ENCODE measurements around the gene CCNL1.
"Not testable (repeated sequence)": the region's sequence is repeated elsewhere in the genome, so short reads cannot be mapped to it uniquely, and the experiment has no call there.

The CCNL1 gene

DNA sequence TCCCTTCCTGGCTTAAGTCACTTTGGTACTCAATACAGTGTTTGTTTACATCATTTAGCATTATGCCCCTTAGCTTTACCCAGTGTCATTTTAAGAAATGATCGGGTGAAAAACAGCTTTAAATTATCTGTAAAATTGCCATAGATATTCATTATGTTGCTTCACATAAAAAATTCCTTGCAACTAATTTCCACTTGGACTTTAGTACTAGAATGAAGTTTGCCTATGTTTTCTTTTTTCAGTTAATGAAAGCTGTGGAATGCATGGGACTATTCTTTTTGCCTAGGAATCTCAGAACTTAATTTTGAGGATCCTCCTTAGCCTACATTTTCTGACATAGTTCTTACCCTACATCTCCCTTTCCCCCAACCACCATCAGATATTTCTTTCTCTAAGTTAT, 38.4 kb downstream of the CCNL1 start:
- DNase-seq: no peak

DNA sequence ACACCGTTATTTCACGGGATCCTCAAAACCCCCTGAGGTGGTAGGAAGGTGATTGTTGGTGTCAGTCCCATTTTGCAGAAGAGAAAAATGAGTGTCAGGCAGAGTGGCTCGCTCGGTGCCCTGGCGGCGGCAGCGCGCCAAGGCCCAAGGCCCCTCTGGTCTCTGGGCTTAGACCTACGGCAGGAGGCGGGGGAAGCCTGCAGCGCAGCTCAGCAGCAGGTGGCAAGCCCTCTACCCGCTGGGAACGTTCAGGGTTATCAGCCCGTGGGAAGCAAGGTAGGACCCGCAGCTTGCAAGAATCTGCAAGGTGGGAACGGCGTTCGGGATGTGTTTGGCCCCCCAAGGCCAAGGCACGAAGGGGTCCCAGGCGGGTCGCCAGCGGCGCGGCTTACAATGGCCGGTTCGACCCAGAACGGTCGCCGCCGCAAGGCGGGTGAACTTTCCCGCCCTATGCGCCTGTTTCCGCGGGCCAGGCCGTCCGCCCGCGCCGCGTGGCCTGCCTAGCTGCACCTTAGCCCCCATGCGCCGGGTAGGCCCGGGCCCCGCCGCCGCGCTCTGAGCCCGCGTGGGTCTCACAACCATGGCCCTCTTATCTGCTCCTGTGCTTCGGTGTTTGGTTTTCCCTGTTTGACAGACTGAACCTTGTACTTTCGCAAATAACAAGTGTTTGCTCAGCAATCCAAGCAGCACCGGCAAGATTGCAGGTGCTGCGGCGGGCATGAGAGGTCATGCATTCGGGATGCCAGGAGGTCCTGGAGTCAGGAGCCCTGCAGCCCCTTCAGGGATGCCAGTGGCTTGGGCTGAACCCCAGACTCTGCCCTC, 39.7 kb downstream of the CCNL1 start:
- DNase-seq: no peak

DNA sequence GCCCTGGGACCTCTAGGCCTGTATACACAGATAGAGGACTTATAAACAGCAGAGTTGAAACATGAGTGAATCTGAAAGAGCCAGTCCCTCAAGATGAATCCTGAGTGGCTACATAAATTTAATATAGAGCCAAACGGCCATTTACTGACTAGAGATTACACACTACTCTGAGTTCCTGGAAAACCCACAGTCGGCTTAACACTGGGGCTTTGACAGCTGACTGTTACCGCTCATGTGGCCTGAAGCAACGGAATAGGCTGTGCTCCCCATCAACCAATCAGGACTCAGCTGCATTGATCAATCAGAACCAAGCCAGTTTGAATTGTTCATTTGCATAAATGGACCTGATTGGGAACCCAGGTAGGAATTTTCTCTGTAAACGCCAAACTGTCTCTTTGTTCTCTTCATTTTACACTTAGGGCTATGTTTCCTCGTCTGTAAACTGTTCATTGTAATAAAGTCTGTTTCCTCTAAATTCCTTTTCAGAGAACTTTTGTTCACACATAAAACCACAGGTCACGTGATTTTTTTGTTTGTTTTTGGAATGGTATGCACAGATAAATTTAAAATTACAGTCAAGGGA, 40.5 kb downstream of the CCNL1 start:
- DNase-seq: peak; percentile 23

DNA sequence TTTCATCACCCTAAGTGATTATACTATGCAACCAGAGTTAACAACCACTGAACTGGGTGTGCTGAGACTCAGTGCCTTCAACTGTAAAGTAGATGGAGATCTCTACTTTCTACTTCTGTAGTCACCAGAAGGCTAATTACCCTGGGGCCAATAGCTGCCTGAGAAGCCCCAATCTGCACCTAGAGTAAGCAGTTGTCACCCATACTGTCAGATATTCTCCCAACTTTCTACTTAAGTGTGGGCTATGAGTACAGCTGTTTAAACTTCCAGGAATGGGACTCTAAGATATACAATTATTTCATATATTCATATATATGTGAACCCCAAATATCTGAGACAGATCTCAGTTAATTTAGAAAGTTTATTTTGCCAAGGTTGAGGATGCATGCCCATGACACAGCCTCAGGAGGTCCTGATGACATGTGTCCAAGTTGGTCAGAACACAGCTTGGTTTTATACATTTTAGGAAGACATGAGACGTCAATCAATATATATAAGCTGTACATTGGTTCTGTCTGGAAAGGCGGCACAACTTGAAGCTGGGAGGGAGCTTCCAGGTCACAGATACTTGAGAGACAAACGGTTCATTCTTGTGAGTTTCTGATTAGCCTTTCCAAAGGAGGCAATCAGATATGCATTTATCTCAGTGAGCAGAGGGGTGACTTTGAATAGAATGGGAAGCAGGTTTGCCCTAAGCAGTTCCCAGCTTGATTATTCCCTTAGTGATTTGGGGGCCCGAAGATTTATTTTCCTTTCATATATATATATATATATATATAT, 41.9 kb downstream of the CCNL1 start:
- no peak for DNase-seq

DNA sequence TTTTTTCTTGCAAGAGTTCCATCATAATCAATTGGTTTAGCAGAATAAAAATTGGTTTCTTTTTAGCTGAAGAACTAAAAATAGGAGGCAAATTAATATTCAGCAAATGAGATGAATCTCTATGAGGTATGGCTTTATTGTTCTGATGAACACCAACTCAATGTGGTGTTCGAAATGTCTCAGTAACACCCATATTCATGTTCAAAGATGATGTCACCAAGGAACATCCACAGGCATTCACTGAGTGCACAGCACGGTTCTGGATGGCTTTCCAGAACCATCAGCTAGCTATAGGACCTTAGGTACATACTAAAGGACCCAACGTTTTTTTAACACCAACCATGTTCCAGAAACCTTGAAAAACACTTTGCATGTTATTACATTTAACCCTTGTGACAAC, 42.7 kb downstream of the CCNL1 start:
- DNase-seq: no peak

DNA sequence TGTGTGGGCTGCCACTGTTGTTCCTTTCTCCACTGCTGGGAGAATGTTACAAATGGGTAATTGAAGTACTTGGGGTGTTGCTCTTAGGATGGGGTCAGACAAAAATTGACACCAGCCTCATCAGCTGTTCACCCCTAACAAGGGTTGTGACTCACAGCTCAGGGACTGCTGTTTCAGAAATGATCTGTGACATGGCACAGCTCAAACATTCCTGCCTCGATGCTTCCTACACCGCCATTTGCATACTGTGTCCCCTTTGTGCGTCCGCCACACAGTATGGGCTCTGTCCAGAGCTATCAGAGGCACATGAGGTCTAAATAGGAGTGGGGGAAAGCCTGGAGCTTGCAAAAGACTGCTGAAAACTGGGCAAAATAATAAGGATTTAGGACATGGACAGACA, 43.9 kb downstream of the CCNL1 start:
- no peak for DNase-seq

DNA sequence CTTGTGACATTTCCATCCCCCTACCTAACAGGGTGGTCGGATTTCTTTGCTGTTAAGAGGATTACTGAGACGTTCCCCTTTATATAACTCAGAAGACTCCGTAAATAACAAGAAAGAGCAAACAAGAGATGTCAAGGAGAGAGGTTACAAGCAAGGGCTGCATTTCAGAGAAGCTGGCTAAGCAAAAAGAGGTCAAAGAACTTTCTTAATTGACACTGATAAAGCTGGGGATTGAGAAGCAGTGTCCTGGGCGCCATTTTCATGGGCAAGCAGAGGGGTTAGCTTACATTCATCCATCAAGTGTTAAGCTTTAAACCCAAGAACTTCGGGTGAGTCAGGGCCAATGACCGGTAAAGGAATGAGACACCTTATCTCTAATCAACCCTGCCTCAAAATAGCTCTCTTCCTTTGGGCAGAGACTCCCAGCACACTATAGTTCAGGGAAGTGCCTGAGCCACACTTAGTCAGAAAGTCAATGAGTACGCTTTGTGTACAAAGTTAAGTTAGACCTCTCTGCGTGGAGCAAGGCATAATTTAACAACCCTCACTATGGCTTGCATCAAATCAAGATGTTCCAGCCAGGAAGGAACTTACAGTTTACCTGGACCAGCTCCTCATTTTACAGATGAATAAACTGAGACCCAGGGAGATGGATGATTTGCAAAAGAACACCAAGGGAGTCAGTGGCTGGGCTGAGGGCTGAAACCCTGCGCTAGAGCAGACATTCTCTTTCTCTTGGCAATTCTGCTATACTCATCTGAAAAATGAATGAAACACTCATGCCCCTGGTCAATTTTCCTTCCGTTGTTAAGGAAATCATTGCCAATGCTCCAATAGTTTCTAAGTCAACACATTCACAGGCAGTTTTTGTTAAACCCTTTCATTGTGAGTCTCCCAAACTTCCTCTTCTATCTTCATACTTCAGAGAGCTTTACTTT, 44.6 kb downstream of the CCNL1 start:
- DNase-seq: no peak

DNA sequence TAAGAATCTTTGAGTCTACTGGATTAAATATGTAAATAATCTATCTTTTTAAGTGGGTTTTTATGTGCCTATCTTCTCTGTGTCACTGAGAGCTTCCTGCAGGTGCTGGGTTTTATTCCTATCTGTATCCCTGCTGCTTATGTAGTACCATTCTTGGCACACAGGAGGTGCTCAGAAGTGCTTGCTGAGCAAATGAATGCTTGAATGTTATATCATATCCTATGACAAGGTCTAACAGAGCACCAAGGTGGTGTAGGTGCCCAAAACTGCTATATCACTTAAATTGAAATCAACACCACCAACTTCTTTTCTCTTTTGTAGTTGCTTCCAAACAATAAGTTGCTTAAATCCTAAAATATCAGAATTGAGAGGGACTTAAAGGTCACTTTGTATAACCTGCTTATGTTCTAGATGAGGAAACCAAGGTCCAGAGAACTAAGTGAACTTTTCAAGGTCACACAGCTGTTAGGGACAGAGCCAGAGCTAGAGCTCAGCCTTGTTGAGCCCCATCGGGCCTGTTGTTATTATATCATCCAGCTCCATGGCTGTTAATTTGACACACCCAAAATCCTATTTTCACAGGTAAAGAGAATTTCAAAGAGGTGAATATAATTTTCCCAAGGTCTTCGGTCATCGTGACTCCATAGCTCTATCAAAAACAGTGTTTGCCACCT, 46.0 kb downstream of the CCNL1 start:
- no peak for DNase-seq

DNA sequence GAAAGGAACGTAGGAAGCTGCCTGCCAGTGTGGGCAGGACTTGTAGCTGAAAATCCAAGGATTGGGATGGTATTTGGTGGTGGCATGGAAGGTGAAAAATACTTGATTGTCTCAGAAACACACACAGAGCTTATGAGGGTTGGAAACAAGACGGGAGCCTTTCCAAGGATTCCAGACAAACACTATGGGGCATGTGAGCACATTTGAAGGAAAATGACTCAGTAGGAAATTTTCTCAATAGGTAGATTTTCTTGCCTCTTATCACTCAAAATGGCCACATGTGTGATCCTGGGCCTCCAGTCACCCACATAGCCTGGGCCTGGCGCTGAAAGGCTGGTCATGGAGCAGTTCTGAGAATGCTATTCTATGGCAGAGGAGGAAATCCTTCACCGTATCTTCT, 47.4 kb downstream of the CCNL1 start:
- DNase-seq: no peak

DNA sequence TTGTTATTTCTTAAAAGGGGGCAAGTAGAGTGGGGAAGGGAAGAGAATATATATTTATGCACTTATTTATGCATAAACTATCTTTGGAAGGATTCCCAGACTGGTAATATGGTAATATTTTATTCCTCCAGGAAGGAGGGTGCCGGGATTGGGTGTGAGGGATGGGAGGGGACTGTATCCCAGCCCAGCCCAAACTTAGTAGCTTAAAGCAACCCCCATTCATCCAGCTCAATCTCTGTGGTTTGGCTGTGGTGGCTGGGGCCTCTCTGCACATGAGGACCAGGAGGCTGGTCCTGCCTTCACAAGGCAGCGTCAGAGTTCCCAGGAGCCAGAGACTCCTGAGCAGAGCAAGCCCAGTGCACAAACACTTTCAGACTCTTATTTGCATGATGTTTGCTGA, 48.4 kb downstream of the CCNL1 start:
- DNase-seq: no peak

DNA sequence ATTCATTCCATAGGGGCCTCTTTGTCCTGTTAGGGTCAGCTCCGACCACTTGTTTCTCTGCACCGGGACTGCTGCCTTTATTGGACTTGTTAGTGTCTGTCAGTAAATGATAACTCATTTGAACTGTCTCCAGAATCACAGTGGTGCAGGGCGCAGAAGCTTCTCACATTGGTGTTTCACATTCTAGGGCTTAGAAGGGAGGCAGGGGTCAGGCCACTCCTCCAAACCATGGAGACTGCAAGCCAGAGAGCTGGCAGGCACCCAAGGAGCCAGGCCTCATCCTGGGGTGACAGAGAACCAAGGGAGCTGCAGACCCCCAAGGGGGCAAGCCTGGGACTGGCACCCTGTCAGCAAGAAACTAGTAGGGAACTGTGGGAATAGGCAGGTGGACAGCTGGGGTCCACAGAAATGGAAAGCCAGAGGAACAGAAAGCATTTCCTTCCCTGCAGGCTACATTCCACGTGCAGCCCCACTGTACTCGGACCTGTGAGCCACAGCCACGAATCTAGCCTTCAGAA, 49.1 kb downstream of the CCNL1 start:
- DNase-seq: no peak

DNA sequence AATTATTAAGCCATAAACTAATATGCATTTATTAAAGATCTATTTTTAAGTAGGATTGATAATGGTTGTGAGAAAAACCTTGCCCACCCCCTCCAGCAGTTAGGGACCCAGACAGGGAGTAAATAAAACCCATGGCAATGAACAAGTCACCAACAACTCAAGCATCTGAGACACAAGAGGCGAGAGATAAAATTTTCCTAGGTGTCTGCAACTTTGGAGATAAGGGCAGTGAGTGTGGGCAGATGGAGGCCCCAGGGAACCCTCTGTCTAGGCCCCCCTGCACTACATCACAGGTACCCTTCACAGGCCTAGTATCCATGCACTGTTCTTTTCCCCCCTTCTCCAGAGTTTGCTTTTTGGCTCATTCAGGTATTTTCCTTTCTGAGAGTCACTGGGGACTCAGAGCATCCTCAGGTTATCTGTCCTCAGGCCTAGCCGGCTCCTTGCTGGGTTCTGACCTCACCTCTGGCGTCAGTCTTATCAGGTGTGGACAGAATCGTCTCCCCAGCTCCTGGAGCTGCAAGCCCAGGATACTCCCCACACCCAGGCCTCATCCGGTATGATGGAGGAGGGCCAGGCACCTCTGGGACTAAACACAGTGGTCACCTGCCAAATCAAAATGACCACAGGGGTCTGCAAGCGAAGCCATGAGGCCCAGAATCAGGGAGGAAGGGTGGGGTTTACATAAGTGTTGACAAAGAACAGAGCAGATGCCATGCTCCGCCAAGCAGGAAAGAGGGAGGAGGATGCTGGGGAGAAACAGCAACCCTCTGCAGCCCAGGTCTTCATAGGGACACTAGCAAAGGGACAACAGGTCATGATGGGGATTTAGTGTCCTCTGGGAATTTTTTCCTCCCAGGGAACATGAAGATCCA, 50.4 kb downstream of the CCNL1 start:
- DNase-seq: no peak

DNA sequence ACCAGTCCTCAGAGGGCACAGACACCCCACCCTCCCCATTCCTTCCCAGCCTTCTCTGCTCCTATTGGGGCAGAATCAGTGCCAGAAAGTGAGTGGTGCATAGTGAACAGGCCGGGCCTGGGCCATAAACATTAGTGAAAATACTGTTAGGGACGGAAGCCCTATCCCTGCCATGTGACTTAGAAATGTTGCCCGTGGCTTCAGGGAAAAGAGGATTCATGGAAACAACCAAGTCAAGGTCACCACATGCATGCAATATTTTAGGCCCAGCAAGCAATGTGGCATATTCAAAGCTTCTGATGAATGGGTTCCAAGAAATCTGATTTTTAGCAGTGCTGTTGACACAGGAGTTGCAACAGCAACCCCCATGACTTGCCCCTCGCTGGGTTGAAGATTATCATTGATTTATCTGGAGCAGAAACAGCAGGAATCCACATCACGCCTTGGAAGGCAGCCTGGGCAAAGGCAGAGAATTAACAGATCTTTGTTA, 52.3 kb downstream of the CCNL1 start:
- no peak for DNase-seq

DNA sequence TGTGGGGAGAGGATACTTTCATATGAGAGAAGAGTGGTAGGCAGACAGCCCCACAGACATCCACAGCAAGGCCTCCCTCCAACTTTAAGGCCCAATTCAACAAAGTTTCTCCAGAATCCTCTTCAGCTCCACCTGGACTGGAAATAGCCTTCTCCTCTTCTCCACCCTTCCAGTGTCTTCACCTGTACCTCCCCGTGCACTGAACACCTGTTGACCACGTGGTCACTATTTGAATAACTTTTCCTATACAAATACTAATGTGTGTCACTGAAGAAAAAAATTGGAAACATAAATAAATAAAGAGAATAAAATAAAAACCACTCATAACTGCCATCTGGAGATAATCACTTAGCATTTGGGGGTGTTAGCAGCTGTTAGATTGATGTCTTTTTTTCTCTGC, 52.9 kb downstream of the CCNL1 start:
- no peak for DNase-seq

DNA sequence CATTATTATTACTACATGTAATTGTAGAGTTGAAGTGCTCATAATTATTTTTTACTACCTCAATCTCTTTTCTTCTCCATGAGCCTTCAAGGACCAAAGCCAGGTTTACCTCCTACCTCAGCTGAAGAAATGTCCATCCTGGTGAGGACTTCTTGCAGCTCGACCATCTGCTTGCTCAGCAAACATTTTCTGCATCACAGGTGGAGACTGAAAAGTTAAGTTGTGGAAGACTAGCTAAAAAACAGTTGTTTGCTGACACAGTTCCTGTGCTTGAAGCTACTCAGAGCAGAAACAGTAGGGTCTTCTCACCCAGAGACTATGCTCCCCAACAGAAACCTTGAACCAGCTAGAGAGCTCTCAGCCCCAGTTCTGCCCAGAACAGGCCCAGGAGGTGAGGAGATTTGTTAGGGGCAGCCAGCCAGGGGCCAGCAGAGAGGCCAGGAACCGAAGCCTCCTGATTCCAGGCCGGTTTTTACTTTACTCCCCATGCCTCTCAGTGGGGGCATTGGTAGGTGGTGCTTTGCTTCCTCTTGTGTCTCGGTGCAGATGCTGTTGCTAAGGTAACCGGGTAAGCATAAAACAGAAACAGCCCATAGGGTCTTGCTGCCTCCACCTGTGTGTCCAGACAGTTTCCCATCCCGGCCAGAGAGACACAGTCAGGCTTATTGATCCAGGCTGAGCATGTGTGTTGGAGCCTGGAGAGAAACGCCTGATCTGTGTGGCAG, 54.9 kb downstream of the CCNL1 start:
- no peak for DNase-seq

DNA sequence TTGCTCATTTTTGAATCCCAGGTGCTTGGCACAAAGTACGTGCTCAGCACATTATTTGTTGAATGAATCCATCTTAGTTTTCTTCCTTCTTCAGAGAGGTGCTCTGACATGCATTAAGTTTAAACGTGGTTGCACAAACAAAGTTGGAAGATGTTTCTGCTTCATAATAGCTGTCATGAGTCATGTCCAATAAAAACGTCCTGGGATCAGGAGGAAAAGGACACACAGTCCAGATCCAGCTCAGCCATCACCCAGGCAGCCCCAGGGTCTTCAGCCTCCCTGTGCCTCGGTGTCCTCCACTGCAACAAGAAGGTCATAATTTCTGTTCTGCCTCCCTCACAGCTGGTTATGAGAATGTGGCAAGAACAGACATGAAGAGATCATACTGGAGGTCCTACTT, 55.4 kb downstream of the CCNL1 start:
- DNase-seq: no peak

DNA sequence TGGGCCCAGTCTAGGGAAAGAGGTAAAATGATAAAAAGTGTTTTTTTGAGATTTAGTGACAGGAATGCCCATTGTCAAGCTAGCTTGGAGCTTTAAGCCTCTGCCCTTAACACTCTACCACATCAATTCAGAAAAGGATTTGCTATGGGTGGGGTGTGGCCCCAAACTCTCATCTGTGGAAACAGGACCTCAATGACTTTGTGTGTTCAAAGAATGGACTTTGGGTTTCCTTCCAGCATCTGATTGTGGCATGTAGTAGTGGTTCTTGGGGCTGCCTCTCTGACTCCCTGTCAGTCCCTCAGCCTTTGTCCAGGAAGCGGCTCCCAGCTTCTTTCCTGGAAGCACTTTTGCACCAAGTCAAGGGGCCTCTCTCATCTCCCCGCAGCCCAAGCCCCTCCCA, 56.1 kb downstream of the CCNL1 start:
- no peak for DNase-seq

DNA sequence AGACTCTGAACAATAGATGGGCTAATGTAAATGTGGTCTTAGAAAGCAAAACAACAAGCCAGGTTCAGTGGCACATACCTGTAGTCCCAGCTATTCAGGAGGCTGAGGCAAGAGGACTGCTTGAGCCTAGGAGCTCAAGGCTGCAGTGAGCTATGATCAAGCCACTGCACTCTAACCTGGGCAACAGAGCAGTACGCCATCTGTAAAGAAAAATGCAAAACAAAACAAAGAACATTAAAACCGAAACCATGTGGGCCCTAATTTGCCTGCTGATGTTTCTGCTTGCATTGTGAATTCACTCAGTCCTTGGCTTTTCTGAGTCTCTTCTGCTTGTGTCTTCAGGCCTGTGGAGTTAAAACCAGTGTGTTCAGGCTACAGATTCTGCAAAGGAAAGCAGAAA, 56.7 kb downstream of the CCNL1 start:
- DNase-seq: no peak

DNA sequence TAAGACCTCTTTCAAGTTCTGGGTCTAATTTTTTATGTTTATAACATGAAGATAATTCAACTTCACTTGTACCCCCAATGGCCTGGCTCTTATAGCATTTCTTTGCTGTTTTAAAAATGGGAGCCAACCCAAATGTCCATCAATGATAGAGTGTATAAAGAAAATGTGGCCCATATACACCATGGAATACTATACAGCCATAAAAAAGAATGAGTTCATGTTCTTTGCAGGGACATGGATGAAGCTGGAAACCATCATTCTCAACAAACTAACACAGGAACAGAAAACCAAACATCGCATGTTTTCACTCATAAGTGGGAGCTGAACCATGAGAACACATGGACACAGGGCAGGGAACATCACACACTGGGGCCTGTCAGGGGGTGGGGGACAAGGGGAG, 57.4 kb downstream of the CCNL1 start:
- not testable (repeated sequence) for DNase-seq

DNA sequence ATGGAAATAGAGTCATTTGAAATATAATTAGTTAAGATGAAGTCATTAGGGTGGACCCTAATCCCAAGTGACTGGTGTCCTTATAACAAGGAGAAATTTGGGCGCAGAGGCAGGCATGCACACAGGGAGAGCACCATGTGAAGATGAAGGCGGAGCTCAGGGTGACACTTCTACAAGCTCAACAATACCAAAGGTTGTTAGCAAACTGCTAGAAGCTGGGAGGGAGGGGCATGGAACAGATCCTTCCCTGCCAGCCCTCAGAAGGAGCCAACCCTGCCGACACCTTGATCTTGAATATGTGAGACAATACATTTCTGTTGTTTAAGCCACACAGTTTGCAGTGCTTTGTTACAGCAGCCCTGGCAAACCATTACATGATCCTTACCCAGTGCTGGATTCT, 57.8 kb downstream of the CCNL1 start:
- DNase-seq: no peak

Data from stimulated activated CD4-positive, alpha-beta T cell treated with anti-CD3 and anti-CD28 coated beads, Interleukin-4, amount 100 ng/mL, for 24 hours (primary cell).